ENCODE data around the gene MAP3K1.

MAP3K1 gene

GRCh38 chr5:56848206-56848605, 32.9 kb downstream of the MAP3K1 start:
- no peak overlapping the region for H3K27ac ChIP-seq
- TF ChIP-seq CTCF (conservative IDR thresholded peaks at IDR 0.05): no peak
- no peak for TF ChIP-seq ZFX (IDR thresholded peaks at IDR 0.05)

DNA sequence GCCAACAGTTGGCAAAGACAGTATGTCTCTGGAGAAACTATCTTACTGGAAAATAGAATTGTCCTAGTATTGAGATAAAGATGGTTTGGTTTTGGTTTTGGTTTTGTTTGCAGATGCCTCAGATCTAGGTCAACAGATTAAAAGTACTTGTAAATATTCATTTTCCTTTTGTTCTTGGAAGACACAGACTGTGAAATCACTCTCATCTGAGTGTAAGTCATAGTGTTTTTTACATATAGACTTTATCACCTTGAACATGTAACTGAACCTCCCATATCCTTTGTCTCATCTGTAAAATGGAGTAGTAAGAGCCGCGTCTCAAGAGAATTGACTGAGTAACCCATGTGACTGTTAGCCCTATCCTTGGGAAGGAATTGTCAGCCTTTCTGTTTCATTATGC, 34.3 kb downstream of the MAP3K1 start:
- TF ChIP-seq ZFX (IDR thresholded peaks at IDR 0.05) (no peak), CTCF (conservative IDR thresholded peaks at IDR 0.05) (no peak)
- H3K27ac ChIP-seq: no peak overlapping the region

- H3K27ac ChIP-seq: no peak overlapping the region
- TF ChIP-seq ZFX (IDR thresholded peaks at IDR 0.05) (no peak), CTCF (conservative IDR thresholded peaks at IDR 0.05) (no peak)
Observed at GRCh38 chr5:56850423-56850822, 35.1 kb downstream of the MAP3K1 start.

DNA sequence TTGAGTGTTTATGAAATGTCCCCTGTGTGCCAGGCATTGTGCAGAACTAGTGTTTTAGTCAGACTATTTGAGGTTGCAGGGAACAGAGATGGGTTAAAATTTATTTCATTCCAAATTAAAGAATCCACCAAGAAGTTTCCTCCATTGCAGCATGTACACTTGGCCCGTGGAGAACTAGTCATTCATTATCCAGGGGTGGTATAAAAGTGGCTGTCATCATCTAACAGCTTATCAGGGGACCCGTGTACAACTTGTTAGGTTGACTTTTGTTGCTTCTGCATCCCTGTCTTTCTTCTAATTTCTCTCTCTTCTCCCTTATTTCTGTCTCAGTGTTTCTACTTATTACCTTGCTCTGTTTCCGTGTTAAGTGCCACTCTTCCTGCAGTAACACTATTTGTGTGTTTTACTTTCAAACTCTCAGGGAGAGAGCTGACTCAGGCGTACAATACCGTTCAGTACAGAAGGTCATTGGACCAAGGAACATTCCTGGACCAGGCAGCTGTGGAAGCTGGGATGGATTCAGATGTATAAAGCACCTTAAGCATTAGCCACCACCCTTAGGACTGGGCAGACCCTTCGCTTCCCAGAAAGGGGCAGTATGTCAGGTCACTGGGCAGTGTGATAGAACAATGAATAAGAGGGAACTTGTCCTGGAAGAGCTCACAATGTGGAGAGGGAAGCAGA, 36.1 kb downstream of the MAP3K1 start:
- no peak overlapping the region for H3K27ac ChIP-seq
- no peak for TF ChIP-seq CTCF (conservative IDR thresholded peaks at IDR 0.05)
- no peak for TF ChIP-seq ZFX (IDR thresholded peaks at IDR 0.05)

DNA sequence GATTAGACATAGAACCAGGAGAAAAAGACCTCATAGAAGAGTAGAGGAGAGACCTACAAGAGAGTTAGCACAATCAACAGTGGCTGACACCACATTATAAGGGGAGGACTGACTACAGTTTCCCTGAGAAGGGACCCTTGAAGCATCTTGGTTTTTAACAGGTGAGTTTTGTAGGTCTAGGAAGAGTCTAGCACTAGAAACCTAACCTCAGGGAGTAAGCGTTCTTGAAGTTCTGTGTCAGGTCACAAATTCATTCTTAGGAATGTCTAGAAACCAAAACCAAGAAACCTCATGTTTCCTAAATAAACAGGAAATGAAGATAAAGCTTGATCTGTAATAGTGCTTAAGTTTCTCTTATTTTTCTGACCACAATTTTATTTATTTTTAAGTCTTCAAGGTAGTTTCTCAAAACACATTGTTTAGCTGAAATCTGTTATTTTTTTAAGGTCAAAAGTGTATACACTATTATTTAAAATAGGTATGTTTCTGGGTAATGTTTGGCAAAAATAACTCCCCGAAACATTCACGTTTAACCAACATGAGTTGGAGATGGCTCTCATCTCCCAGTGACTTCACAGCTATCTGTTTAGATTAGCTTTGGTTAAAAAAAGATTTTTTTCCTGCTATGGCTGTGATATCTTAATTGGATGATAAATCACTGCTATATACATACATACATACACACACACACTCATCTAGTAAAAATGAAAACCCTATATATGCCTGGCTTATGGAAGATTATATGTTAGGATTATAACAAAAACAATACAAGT, 37.1 kb downstream of the MAP3K1 start:
- H3K27ac ChIP-seq: no peak overlapping the region
- no peak for TF ChIP-seq CTCF (conservative IDR thresholded peaks at IDR 0.05)
- TF ChIP-seq ZFX (IDR thresholded peaks at IDR 0.05): no peak

GRCh38 chr5:56853698-56854097, 38.3 kb downstream of the MAP3K1 start:
- TF ChIP-seq CTCF (conservative IDR thresholded peaks at IDR 0.05) (no peak), ZFX (IDR thresholded peaks at IDR 0.05) (no peak)
- no peak overlapping the region for H3K27ac ChIP-seq

DNA sequence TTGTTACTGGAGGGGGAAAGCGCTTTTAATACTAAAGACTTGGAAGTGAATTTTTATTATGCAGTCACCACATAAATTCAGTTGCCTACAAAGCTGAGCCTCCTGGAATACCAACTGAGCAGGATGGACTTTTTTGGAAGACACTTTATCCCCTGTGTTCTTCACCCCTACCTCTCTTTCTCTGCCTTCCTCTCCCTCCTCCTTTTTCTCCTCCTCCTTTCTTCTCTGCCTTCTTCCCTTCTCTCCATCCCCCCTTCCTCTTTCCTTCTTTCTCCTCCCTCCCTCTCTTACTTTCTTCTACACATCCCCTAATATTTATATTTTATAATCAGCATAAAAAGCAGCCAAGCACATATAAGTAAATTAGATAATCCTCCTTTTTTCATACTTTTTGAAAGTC, 39.6 kb downstream of the MAP3K1 start:
- TF ChIP-seq ZFX (IDR thresholded peaks at IDR 0.05) (no peak), CTCF (conservative IDR thresholded peaks at IDR 0.05) (no peak)
- no peak overlapping the region for H3K27ac ChIP-seq
